ENCODE results near the gene SLC4A7.

- no peak for TF ChIP-seq REST (IDR thresholded peaks at IDR 0.05; ENCODE audit: low read depth)
- no peak for TF ChIP-seq CEBPB (IDR thresholded peaks at IDR 0.05)
- TF ChIP-seq TEAD4 (IDR thresholded peaks at IDR 0.05), result no peak
- no peak for TF ChIP-seq USF1 (IDR thresholded peaks at IDR 0.05)
- TF ChIP-seq YY1 (IDR thresholded peaks at IDR 0.05; ENCODE audit: low read depth), result no peak
Observed at GRCh38 chr3:27454914-27455313, 29.3 kb downstream of the SLC4A7 start.

Measured in Ishikawa (cell line).